WTC11 (cell line): ENCODE data around the gene HMGXB4.

Source experiments
- CREB1 ChIP-seq: sonication (generic); formaldehyde crosslinking; IDR thresholded peaks from 2 replicates; pipeline ENCODE4 v1.8.0; 2023; ENCODE audit warnings: mild to moderate bottlenecking, missing genetic modification reagents
- CREM ChIP-seq: sonication (generic); formaldehyde crosslinking; IDR thresholded peaks from 2 replicates; pipeline ENCODE4 v1.8.1; 2022; ENCODE audit warnings: mild to moderate bottlenecking, missing genetic modification reagents, moderate library complexity
- ETV6 ChIP-seq: sonication (generic); formaldehyde crosslinking; IDR thresholded peaks from 2 replicates; pipeline ENCODE4 v1.8.1; 2022; ENCODE audit warnings: mild to moderate bottlenecking, missing genetic modification reagents
- GABPB1 ChIP-seq: sonication (generic); formaldehyde crosslinking; IDR thresholded peaks from 2 replicates; pipeline ENCODE4 v1.8.1; 2023; ENCODE audit warnings: mild to moderate bottlenecking, missing genetic modification reagents
- GTF2I ChIP-seq: fragments of 250-450 bp; sonication (Bioruptor Pico); conservative IDR thresholded peaks from 2 replicates; pipeline ENCODE4 v1.4.0; 2021; ENCODE audit warnings: mild to moderate bottlenecking
- JUN ChIP-seq: sonication (generic); formaldehyde crosslinking; IDR thresholded peaks from 2 replicates; pipeline ENCODE4 v1.8.0; 2023; ENCODE audit warnings: mild to moderate bottlenecking, missing genetic modification reagents
- NR3C1 ChIP-seq: sonication (generic); formaldehyde crosslinking; conservative IDR thresholded peaks from 2 replicates; pipeline ENCODE4 v1.8.1; 2023; ENCODE audit warnings: low read depth, mild to moderate bottlenecking, missing genetic modification reagents
- SMAD4 ChIP-seq: sonication (generic); formaldehyde crosslinking; IDR thresholded peaks from 2 replicates; pipeline ENCODE4 v1.8.0; 2022; ENCODE audit warnings: mild to moderate bottlenecking, missing genetic modification reagents
- TP53 ChIP-seq: sonication (generic); formaldehyde crosslinking; IDR thresholded peaks from 2 replicates; pipeline ENCODE4 v1.8.1; 2023; ENCODE audit warnings: mild to moderate bottlenecking, missing genetic modification reagents
- TF ChIP-seq, protein P1 (sequence below): fragments of 200-600 bp; IDR thresholded peaks from 2 replicates; pipeline ENCODE4 v1.8.0; 2022; ENCODE audit warnings: antibody characterized with exemption
- TF ChIP-seq, protein P2 (sequence below): sonication (generic); formaldehyde crosslinking; IDR thresholded peaks from 2 replicates; pipeline ENCODE4 v1.8.0; 2022; ENCODE audit warnings: mild to moderate bottlenecking, missing genetic modification reagents
- TF ChIP-seq, protein P3 (sequence below): sonication (generic); formaldehyde crosslinking; conservative IDR thresholded peaks from 2 replicates; pipeline ENCODE4 v1.8.1; 2022; ENCODE audit warnings: mild to moderate bottlenecking, missing genetic modification reagents
- TF ChIP-seq, protein P4 (sequence below): sonication (generic); formaldehyde crosslinking; IDR thresholded peaks from 2 replicates; pipeline ENCODE4 v1.8.1; 2023; ENCODE audit warnings: mild to moderate bottlenecking, missing genetic modification reagents, moderate library complexity
- TF ChIP-seq, protein P5 (sequence below): sonication (generic); formaldehyde crosslinking; IDR thresholded peaks from 2 replicates; pipeline ENCODE4 v1.8.0; 2023; ENCODE audit warnings: missing genetic modification reagents

DNA sequence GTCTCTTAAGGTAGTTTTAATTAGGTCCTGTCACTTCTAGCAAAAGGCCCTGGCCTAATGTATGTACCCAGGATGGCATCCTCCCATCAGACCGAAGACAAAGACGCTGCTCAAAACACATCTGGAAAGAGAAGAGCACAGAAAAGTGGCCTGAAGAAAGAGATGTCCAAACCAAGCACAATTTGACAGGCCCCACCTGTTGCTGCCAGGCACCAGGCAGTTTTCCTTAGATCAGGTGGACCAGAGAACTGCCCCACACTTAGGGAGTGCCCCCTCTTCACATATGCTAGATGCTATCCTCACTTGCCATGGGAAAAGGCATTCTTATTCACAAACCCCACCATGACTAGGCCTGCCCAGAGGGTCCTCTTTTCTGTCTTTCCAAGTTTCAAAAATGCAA is 3.3 kb upstream of the HMGXB4 start:
- TF ChIP-seq, protein P1, sequence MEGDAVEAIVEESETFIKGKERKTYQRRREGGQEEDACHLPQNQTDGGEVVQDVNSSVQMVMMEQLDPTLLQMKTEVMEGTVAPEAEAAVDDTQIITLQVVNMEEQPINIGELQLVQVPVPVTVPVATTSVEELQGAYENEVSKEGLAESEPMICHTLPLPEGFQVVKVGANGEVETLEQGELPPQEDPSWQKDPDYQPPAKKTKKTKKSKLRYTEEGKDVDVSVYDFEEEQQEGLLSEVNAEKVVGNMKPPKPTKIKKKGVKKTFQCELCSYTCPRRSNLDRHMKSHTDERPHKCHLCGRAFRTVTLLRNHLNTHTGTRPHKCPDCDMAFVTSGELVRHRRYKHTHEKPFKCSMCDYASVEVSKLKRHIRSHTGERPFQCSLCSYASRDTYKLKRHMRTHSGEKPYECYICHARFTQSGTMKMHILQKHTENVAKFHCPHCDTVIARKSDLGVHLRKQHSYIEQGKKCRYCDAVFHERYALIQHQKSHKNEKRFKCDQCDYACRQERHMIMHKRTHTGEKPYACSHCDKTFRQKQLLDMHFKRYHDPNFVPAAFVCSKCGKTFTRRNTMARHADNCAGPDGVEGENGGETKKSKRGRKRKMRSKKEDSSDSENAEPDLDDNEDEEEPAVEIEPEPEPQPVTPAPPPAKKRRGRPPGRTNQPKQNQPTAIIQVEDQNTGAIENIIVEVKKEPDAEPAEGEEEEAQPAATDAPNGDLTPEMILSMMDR = no peak
- TF ChIP-seq SMAD4 (CRISPR knock-in tag) (no peak), GABPB1 (CRISPR knock-in tag) (no peak), CREB1 (CRISPR knock-in tag) (no peak), ETV6 (no peak), CREM (CRISPR knock-in tag) (no peak), GTF2I (CRISPR knock-in tag) (no peak), JUN (no peak), TP53 (no peak), NR3C1 (CRISPR knock-in tag) (no peak)
- TF ChIP-seq, protein P2, sequence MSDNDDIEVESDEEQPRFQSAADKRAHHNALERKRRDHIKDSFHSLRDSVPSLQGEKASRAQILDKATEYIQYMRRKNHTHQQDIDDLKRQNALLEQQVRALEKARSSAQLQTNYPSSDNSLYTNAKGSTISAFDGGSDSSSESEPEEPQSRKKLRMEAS (CRISPR knock-in tag) = no peak
- TF ChIP-seq, protein P3, sequence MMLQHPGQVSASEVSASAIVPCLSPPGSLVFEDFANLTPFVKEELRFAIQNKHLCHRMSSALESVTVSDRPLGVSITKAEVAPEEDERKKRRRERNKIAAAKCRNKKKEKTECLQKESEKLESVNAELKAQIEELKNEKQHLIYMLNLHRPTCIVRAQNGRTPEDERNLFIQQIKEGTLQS (CRISPR knock-in tag) = no peak
- TF ChIP-seq, protein P4, sequence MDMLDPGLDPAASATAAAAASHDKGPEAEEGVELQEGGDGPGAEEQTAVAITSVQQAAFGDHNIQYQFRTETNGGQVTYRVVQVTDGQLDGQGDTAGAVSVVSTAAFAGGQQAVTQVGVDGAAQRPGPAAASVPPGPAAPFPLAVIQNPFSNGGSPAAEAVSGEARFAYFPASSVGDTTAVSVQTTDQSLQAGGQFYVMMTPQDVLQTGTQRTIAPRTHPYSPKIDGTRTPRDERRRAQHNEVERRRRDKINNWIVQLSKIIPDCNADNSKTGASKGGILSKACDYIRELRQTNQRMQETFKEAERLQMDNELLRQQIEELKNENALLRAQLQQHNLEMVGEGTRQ (CRISPR knock-in tag) = no peak
- TF ChIP-seq, protein P5, sequence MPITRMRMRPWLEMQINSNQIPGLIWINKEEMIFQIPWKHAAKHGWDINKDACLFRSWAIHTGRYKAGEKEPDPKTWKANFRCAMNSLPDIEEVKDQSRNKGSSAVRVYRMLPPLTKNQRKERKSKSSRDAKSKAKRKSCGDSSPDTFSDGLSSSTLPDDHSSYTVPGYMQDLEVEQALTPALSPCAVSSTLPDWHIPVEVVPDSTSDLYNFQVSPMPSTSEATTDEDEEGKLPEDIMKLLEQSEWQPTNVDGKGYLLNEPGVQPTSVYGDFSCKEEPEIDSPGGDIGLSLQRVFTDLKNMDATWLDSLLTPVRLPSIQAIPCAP (CRISPR knock-in tag) = no peak
